ENCODE results near the gene OR5D14.

The OR5D14 gene

GRCh38 chr11:55795256-55795655 lies at the start of gene OR5D14:
Gene OR5D14 (plus strand): TSS chr11:55795556. CDS start chr11:55795556, 0 bp downstream.
- no peak for DNase-seq

- DNase-seq, result no peak
These were observed 22.2 kb upstream of the OR5D14 start, which contains the start of gene OR5D13 for GRCh38 chr11:55773138-55773537. Gene OR5D13 (plus strand): TSS chr11:55773438. CDS start chr11:55773438, 0 bp downstream.

GRCh38 chr11:55791606-55792005 lies 3.8 kb upstream of the OR5D14 start:
- no peak for DNase-seq

- DNase-seq, result no peak
These were observed 2.0 kb upstream of the OR5D14 start for GRCh38 chr11:55793321-55793720.

GRCh38 chr11:55806248-55806647 lies 10.9 kb downstream of the OR5D14 start:
- DNase-seq, result no peak

GRCh38 chr11:55811067-55811466 lies 15.7 kb downstream of the OR5D14 start, which contains the start of gene OR5L1:
Gene OR5L1 (plus strand): TSS chr11:55811367. CDS start chr11:55811467, 100 bp downstream.
- DNase-seq, result no peak

- DNase-seq, result no peak
These were observed 24.0 kb downstream of the OR5D14 start, which contains the start of gene OR5D18 for GRCh38 chr11:55819330-55819729. Gene OR5D18 (plus strand): TSS chr11:55819630. CDS start chr11:55819630, 0 bp downstream.

- no peak for DNase-seq
These were observed 31.6 kb downstream of the OR5D14 start, which contains the start of gene OR5L2 for GRCh38 chr11:55826919-55827318. Gene OR5L2 (plus strand): TSS chr11:55827219. CDS start chr11:55827219, 0 bp downstream.

GRCh38 chr11:55838452-55838851 lies 43.1 kb downstream of the OR5D14 start, which contains the start of gene OR5D16:
Gene OR5D16 (plus strand): TSS chr11:55838752. CDS start chr11:55838752, 0 bp downstream.
- no peak for DNase-seq
